ENCODE data around the gene EVA1C.

DNA sequence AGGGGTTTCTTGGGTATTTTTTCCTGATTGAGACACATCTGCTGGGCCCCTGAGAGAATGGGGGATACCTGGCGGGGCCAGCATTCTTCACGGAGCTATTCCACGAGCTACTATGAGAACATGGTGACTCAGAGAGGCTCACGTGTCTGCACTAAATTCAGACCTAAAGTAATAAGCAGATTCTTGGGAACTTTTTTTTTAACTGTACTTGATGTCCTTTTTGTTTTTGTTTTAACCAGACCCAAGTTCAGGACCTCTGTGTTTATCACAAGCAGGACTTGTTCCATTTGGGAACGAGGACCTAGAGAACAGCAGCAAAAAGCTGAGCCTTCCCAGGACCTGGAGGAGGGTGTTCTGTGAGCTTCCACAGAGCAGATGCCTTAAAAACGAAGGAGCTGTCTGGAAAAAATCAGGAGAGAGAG is 44.0 kb downstream of the EVA1C start:
- no peak for TF ChIP-seq TAF1 (IDR thresholded peaks at IDR 0.05; ENCODE audit: low read depth)
- TF ChIP-seq, protein P1, sequence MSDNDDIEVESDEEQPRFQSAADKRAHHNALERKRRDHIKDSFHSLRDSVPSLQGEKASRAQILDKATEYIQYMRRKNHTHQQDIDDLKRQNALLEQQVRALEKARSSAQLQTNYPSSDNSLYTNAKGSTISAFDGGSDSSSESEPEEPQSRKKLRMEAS (IDR thresholded peaks at IDR 0.05): no peak
- TF ChIP-seq CEBPB (IDR thresholded peaks at IDR 0.05): no peak
- TF ChIP-seq, protein P2, sequence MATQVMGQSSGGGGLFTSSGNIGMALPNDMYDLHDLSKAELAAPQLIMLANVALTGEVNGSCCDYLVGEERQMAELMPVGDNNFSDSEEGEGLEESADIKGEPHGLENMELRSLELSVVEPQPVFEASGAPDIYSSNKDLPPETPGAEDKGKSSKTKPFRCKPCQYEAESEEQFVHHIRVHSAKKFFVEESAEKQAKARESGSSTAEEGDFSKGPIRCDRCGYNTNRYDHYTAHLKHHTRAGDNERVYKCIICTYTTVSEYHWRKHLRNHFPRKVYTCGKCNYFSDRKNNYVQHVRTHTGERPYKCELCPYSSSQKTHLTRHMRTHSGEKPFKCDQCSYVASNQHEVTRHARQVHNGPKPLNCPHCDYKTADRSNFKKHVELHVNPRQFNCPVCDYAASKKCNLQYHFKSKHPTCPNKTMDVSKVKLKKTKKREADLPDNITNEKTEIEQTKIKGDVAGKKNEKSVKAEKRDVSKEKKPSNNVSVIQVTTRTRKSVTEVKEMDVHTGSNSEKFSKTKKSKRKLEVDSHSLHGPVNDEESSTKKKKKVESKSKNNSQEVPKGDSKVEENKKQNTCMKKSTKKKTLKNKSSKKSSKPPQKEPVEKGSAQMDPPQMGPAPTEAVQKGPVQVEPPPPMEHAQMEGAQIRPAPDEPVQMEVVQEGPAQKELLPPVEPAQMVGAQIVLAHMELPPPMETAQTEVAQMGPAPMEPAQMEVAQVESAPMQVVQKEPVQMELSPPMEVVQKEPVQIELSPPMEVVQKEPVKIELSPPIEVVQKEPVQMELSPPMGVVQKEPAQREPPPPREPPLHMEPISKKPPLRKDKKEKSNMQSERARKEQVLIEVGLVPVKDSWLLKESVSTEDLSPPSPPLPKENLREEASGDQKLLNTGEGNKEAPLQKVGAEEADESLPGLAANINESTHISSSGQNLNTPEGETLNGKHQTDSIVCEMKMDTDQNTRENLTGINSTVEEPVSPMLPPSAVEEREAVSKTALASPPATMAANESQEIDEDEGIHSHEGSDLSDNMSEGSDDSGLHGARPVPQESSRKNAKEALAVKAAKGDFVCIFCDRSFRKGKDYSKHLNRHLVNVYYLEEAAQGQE (IDR thresholded peaks at IDR 0.05; ENCODE audit: low read depth): no peak
- no peak for TF ChIP-seq TEAD4 (IDR thresholded peaks at IDR 0.05)
- no peak for TF ChIP-seq NFIC (IDR thresholded peaks at IDR 0.05)
- TF ChIP-seq ZBTB7A (IDR thresholded peaks at IDR 0.05; ENCODE audit: low read depth): no peak
- TF ChIP-seq FOXM1 (IDR thresholded peaks at IDR 0.05; ENCODE audit: borderline replicate concordance, low read depth): no peak
- no peak for TF ChIP-seq TCF12 (IDR thresholded peaks at IDR 0.05; ENCODE audit: low read depth)
- TF ChIP-seq CREB1 (IDR thresholded peaks at IDR 0.05; ENCODE audit: low read depth): no peak
- no peak for TF ChIP-seq EP300 (IDR thresholded peaks at IDR 0.05; ENCODE audit: borderline replicate concordance)
